BLaER1 treated with 17β-estradiol and CSF1 and Interleukin-3, amounts not matched to agents 10 nM and 100 nM (cell line): Measurements from ENCODE around the gene PLCB1.
A peak's percentile ranks its signal among the peaks of the same experiment; 100 is the strongest.

Experiments used
- H3K27ac ChIP-seq, 11 experiments: shearing (Covaris generic); formaldehyde crosslinking; 2 replicates each; pipeline ENCODE4 v1.8.1; 2022
- H3K27me3 ChIP-seq, 11 experiments: shearing (Covaris generic); formaldehyde crosslinking; 2 replicates each; pipeline ENCODE4 v1.8.1; 2022
- H3K36me3 ChIP-seq, 11 experiments: shearing (Covaris generic); formaldehyde crosslinking; 2 replicates each; pipeline ENCODE4 v1.8.1; 2022
- H3K4me1 ChIP-seq, 10 experiments: shearing (Covaris generic); formaldehyde crosslinking; 2 replicates each; pipeline ENCODE4 v1.8.1; 2022
- H3K4me2 ChIP-seq, 11 experiments: shearing (Covaris generic); formaldehyde crosslinking; 2 replicates each; pipeline ENCODE4 v1.8.1; 2022
- H3K4me3 ChIP-seq, 10 experiments: shearing (Covaris generic); formaldehyde crosslinking; 2 replicates each; pipeline ENCODE4 v1.8.1; 2022
- H3K9ac ChIP-seq, 11 experiments: shearing (Covaris generic); formaldehyde crosslinking; 2 replicates each; pipeline ENCODE4 v1.8.1; 2022
- H3K9me3 ChIP-seq, 11 experiments: shearing (Covaris generic); formaldehyde crosslinking; replicated peaks in 1 of 11; 2 replicates each; pipeline ENCODE4 v1.8.1; 2022
- H4K20me1 ChIP-seq, 11 experiments: shearing (Covaris generic); formaldehyde crosslinking; 2 replicates each; pipeline ENCODE4 v1.8.1; 2022
- Cebpa-rat ChIP-seq, 11 experiments: shearing (Covaris generic); IDR thresholded peaks; 2 replicates each; pipeline ENCODE4 v1.8.1; 2022

Gene PLCB1

DNA sequence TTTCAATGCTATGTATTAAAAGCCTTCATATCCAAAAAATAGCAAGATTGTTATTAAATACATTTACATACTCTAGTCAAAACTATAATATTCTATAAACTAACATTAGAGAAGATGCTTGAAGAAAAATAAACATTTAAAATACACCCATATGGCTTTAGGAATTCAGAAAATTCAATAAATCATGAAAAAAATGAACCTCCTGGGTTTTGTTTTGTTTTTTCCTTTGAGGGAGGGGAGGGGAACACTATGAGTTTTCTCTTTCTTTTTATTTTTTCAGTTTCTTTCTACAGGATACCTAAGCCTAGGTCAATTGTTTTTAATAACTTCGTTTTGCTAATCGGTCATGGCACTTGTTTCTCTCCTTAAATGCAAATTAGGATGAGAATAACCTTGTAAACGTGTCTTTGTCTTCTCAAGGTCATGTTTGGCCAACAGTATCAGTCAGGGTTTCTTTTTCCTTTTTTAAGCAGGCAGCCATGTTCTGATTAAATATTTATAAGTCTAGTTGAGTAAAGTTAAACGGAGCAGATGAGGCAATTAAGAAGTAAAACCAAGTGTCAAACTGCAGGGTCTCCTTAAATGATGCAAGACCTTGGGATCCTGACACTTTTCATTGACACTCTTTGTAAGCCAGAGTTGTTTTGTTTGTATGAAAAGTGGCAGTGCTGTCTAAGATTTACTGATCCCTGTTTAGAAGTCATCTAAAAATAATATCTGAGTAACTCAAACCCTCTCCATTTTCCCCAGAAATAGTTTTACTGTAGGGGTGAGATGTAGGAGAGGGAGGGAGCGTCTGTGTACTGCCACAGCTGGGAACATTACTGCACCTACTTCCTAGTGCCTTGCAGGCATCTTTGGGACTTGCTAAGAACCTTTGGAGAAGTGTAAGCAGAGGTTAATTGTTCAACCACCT is 392.3 kb downstream of the PLCB1 start:
- no peak for TF ChIP-seq Cebpa-rat (IDR thresholded peaks at IDR 0.05)
- no peak overlapping the region for H3K9ac ChIP-seq
- no peak overlapping the region for H3K4me3 ChIP-seq
- no peak overlapping the region for H3K4me2 ChIP-seq
- no peaks in the 10 kb centered on the region for H4K20me1 ChIP-seq
- peaks cover 0 to 13% (median 2%) of the 10 kb centered on the region in 10 experiments; a peak in 6 of 20 replicates for H3K4me1 ChIP-seq
- H3K27me3 ChIP-seq = no peaks in the 10 kb centered on the region
- no peak overlapping the region for H3K27ac ChIP-seq
- no peaks in the 10 kb centered on the region for H3K36me3 ChIP-seq
- no peaks in the 10 kb centered on the region for H3K9me3 ChIP-seq

DNA sequence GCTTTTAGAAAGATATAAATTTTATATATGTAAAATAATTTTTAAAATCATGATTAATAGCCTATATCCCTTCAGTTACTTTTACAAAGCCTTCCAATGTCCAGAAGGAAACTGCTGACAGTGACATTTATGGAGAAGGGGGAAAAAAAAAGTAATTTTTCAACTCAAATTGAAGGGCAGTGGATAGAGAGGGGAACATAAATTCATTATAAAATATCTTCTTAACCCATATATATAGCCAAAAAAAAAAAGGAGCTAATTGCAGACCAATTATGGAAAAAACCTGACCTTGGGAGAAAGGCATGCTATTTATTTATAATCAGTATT is 392.9 kb downstream of the PLCB1 start:
- H3K4me1 ChIP-seq = peaks cover 0 to 13% (median 2%) of the 10 kb centered on the region in 10 experiments; a peak in 5 of 20 replicates
- TF ChIP-seq Cebpa-rat (IDR thresholded peaks at IDR 0.05) = no peak
- H3K36me3 ChIP-seq = no peaks in the 10 kb centered on the region
- no peak overlapping the region for H3K4me2 ChIP-seq
- no peak overlapping the region for H3K27ac ChIP-seq
- no peaks in the 10 kb centered on the region for H3K9me3 ChIP-seq
- no peak overlapping the region for H3K9ac ChIP-seq
- H3K4me3 ChIP-seq = no peak overlapping the region
- H4K20me1 ChIP-seq = no peaks in the 10 kb centered on the region
- no peaks in the 10 kb centered on the region for H3K27me3 ChIP-seq

DNA sequence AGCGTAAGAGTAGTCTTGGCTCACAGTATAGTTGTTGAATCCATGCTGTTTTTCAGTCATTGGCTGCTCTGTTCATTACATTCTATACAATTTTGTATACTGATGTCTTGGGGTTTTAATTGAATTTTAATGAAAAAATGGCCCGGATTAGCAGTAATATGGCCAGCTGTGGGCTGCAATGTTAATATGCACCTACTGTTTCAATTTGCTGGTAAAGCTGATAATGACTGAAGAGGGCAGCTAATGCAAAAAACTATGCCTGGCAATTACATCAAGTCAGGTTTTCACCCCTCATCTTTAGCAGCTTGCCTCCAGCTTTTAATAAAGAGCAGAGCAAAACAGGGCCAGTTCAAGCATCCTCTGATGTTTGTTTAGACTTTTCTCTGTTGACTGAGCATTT is 394.5 kb downstream of the PLCB1 start:
- no peak for TF ChIP-seq Cebpa-rat (IDR thresholded peaks at IDR 0.05)
- no peak overlapping the region for H3K4me2 ChIP-seq

DNA sequence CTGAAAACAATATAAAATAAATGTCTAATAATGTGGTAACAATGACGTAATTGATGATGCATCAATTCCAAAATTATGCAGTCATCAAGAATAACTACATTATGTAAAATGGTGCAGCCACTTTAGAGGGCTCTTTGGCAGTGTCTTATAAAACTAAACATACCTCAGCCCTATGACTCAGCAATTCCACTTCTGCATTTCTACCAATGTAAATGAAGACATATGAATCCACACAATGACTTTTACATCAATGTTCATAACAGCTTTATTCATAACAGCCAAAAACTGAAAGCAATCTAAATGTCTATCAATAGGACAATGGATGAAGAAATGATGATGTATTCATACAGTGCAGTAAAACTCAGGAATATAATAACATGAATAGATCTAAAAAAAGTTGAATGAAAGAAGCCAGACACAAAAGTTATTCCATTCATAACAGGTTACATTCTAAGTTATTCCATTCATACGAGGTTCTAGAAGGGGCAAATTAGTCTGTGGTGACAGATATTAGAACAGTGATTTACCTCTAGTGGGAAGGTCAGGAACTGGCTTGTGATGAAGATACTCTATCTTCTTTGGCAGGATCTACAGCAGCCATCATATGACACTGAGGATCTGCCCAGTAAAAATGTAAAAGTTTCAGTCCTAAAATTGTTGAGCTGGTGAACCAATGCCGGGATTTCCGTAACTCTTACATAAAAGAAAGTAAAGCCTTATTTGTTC is 396.1 kb downstream of the PLCB1 start:
- Histone ChIP-seq H3K27me3 (no peaks in the 10 kb centered on the region), H3K9me3 (no peaks in the 10 kb centered on the region), H3K36me3 (no peaks in the 10 kb centered on the region), H4K20me1 (no peaks in the 10 kb centered on the region), H3K4me2 (0 out of 22 replicates have a peak overlapping the region, but pooled peaks of 1 of the 11 experiments have one; percentile 9), H3K27ac (peak overlapping the region in 8 of 11 experiments; percentile 1 to 65 (median 30); a peak in 8 of 22 replicates), H3K9ac (no peak overlapping the region), H3K4me3 (no peak overlapping the region), H3K4me1 (peaks cover 0 to 13% (median 2%) of the 10 kb centered on the region in 10 experiments; a peak in 5 of 20 replicates)
- TF ChIP-seq Cebpa-rat (IDR thresholded peaks at IDR 0.05) = no peak

More for the DNA sequence above, 394.5 kb downstream of the PLCB1 start:
- Histone ChIP-seq H3K27ac (no peak overlapping the region), H3K27me3 (no peaks in the 10 kb centered on the region), H3K4me3 (no peak overlapping the region), H3K4me1 (peaks cover 0 to 13% (median 2%) of the 10 kb centered on the region in 10 experiments; a peak in 5 of 20 replicates), H3K36me3 (no peaks in the 10 kb centered on the region), H4K20me1 (no peaks in the 10 kb centered on the region), H3K9me3 (no peaks in the 10 kb centered on the region), H3K9ac (no peak overlapping the region)

DNA sequence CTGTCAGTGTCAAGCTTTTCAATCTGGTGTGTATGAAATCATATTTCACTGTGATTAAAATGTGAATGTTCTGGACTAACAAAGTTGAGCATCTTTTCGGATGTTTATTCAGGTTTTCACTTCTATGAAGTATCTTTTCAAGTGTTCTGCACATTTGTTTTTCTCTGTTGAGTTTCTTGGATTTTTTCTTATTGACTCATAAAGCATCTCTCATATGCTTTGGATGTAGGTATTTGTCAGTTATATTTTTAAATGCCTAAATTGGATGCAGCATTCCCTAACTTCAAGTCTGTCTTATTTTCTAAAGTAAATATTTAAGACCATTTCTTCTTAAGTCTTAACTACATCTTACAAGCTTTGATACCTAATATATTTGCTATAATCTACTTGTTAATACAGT is 398.0 kb downstream of the PLCB1 start:
- Histone ChIP-seq H3K4me3 (no peak overlapping the region), H3K27ac (no peak overlapping the region), H3K27me3 (no peaks in the 10 kb centered on the region), H3K4me1 (peaks cover 0 to 16% (median 7%) of the 10 kb centered on the region in 10 experiments; a peak in 10 of 20 replicates), H3K4me2 (no peak overlapping the region), H3K9ac (no peak overlapping the region), H3K9me3 (no peaks in the 10 kb centered on the region), H4K20me1 (no peaks in the 10 kb centered on the region), H3K36me3 (no peaks in the 10 kb centered on the region)
- TF ChIP-seq Cebpa-rat (IDR thresholded peaks at IDR 0.05) = no peak

DNA sequence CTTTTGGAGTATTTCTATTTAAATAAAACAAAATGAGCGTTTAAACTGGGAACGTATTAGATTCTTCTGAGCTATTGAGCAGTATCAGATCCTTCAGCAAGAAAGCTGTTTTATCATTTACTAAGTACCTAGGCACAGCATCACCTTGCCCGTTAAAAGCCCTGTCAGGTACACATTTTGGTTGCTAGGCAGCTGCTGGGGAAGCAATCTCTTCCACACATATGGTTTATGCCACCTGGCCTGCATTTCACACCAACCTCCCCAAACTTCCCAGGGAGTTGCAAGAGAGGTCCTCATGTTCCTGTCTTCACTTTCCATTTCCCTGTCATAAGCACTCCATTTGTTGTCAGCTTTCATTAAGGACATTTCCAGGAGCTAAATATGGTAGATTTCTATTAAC is 400.1 kb downstream of the PLCB1 start:
- H4K20me1 ChIP-seq = no peaks in the 10 kb centered on the region
- no peak overlapping the region for H3K9ac ChIP-seq
- H3K27me3 ChIP-seq = no peaks in the 10 kb centered on the region
- no peaks in the 10 kb centered on the region for H3K36me3 ChIP-seq
- no peak overlapping the region for H3K27ac ChIP-seq
- H3K4me1 ChIP-seq = peaks cover 18 to 36% (median 25%) of the 10 kb centered on the region in 10 experiments
- no peaks in the 10 kb centered on the region for H3K9me3 ChIP-seq
- no peak overlapping the region for H3K4me2 ChIP-seq
- TF ChIP-seq Cebpa-rat (IDR thresholded peaks at IDR 0.05) = no peak
- H3K4me3 ChIP-seq = no peak overlapping the region

DNA sequence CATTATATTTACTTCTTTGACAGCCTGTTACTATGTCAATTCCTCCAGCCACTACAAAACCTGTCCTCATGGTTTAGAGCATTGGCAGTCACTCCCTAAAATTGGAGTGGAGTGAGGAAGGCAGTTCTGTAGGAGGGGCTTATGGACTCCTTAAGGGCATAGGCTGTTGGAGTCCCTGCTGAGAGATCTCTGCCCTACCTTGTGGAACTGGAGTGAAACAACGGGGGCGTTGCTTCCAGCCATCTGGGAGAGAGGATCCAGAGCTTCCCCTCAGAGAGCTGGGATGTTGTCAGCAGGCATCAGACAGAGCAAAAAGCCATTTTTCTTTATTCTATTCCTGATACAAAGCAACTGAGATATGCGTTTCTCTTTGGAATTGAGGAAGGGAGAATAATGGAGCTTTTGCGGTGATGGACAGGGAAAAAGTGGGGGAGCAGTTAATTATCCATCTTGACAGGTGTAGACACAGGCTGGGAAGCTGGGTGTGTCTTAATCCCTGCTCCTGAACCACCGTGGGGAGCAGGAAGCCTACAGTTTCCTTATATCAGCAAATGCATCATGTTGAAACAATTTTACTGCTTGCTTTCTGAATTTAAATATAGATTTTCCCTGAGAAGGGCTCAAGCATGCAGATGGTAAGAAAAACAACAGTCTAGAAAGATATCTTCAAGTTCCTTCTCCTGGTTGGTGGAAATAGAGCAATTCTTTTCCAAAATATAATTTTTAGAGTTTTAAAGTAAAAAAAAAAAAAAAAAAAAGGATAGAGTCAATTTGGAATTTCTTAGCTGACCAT is 402.5 kb downstream of the PLCB1 start:
- no peaks in the 10 kb centered on the region for H3K36me3 ChIP-seq
- no peaks in the 10 kb centered on the region for H4K20me1 ChIP-seq
- H3K9me3 ChIP-seq = no peaks in the 10 kb centered on the region
- H3K27me3 ChIP-seq = no peaks in the 10 kb centered on the region
- TF ChIP-seq Cebpa-rat (IDR thresholded peaks at IDR 0.05) = no peak
- H3K4me3 ChIP-seq = no peak overlapping the region
- H3K27ac ChIP-seq = peak overlapping the region in 2 of 11 experiments; percentile 4 to 10; a peak in 2 of 22 replicates
- no peak overlapping the region for H3K9ac ChIP-seq
- H3K4me2 ChIP-seq = peak overlapping the region in 2 of 11 experiments; percentile 12 to 20; a peak in 2 of 22 replicates
- peaks cover 18 to 30% (median 22%) of the 10 kb centered on the region in 10 experiments for H3K4me1 ChIP-seq

DNA sequence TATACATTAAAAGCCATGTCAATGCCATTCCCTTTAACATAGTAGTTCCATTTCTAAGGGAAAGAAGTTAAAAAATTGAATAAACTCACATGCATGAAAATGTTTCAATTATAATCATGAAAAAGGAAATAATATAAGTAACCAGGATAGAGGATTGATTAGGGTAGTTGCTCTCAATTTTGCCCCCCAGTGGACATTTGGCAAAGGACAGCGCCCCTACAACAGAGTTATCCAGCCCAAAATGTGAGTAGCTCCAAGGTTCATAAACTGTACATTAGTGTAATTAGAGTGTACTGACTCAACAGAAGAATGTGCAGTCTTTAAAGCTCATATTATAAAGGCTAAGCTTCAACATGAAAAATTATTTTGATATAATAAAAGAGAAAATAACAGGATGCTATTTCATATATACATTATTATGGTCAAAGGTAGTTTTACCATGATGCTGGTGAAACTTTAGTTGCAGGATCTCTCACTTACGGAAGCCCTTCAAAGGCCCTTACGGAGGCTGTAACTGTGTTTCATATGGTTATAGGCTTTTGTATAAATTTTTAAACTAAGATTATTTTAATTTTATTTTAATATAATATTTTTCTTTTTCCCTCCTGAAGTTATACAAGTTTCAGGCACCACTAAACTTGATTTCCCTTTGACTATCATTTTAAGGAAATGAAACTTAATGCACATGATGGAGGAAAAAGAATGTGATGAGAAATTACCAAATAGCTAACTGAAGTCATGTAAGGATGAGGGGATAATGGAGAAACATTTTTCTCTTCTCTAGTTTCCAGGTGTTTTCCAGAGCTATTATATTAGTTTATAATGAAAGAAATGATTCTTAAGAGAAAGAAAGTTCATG is 403.6 kb downstream of the PLCB1 start:
- Histone ChIP-seq H3K27ac (peak overlapping the region in 9 of 11 experiments; percentile 42 to 71 (median 63); a peak in 18 of 22 replicates), H3K4me1 (peaks cover 18 to 30% (median 22%) of the 10 kb centered on the region in 10 experiments), H3K4me3 (peak overlapping the region in 1 of 10 experiments; percentile 7; a peak in 1 of 20 replicates), H3K4me2 (peak overlapping the region; percentile 35 to 80 (median 68); a peak in 20 of 22 replicates), H4K20me1 (no peaks in the 10 kb centered on the region), H3K27me3 (no peaks in the 10 kb centered on the region), H3K36me3 (no peaks in the 10 kb centered on the region), H3K9me3 (no peaks in the 10 kb centered on the region), H3K9ac (peak overlapping the region in 4 of 11 experiments; percentile 7 to 40 (median 28); a peak in 4 of 22 replicates)
- no peak for TF ChIP-seq Cebpa-rat (IDR thresholded peaks at IDR 0.05)
